ENCODE results near the gene ITIH6.

Gene ITIH6

DNA sequence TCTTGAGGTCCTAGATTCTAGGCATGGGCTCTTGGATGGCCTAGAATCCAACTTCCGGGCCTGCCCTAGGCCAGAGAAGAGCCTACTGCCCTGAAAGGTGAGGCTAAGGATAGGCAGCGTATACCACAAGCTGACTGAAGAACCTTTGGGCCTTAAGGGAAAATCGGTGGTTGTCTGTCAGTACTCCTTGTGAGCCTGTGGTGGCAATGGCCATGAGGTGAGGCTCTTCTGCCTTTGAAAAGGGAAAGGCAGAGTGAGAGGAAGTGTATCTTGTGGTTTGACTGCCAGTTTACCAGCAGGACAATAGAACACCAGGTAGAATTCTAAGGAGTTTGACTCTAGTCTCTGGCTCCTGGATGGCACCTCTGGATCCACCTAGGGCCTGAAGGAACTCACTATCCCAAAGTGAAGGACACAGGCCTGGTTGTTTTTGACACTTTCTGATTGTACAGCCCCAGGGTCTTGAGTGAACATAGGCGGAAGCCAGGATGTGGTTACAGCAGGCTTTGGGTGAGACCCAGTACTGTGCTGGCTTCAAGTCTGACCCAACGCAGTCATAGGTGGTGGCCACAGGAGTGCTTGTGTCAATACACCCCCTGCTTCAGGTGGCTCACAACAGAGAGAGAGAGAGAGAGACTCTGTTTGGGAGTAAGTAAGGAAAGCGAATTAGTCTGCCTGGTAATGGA, 20.9 kb downstream of the ITIH6 start:
- no peak overlapping the region for H3K27ac ChIP-seq (ENCODE audit: extremely low read depth, low read depth, low read length)
- TF ChIP-seq ZNF585B (tag by site-specific recombination; IDR thresholded peaks at IDR 0.05) = no peak
- no peak for TF ChIP-seq ZNF548 (tag by site-specific recombination; IDR thresholded peaks at IDR 0.05)
- TF ChIP-seq ZNF302 (tag by site-specific recombination; IDR thresholded peaks at IDR 0.05; ENCODE audit: low read depth) = no peak
- TF ChIP-seq ZNF324 (tag by site-specific recombination; IDR thresholded peaks at IDR 0.05) = no peak
- TF ChIP-seq, protein P1, sequence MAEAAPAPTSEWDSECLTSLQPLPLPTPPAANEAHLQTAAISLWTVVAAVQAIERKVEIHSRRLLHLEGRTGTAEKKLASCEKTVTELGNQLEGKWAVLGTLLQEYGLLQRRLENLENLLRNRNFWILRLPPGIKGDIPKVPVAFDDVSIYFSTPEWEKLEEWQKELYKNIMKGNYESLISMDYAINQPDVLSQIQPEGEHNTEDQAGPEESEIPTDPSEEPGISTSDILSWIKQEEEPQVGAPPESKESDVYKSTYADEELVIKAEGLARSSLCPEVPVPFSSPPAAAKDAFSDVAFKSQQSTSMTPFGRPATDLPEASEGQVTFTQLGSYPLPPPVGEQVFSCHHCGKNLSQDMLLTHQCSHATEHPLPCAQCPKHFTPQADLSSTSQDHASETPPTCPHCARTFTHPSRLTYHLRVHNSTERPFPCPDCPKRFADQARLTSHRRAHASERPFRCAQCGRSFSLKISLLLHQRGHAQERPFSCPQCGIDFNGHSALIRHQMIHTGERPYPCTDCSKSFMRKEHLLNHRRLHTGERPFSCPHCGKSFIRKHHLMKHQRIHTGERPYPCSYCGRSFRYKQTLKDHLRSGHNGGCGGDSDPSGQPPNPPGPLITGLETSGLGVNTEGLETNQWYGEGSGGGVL (tag by site-specific recombination; IDR thresholded peaks at IDR 0.05) = no peak
- no peak for TF ChIP-seq ZNF2 (tag by site-specific recombination; IDR thresholded peaks at IDR 0.05)
- no peak for TF ChIP-seq ZNF350 (tag by site-specific recombination; IDR thresholded peaks at IDR 0.05)
- no peak overlapping the region for H3K4me3 ChIP-seq (ENCODE audit: low read depth, low read length)
- no peaks in the 10 kb centered on the region for H3K4me1 ChIP-seq (ENCODE audit: control insufficient read depth, insufficient read depth, low read length)
- H3K9me3 ChIP-seq (ENCODE audit: control insufficient read depth, insufficient read depth, low read depth, low read length) = no peaks in the 10 kb centered on the region
- ChIA-PET CTCF (no interaction called here), POLR2A (no interaction called here)
- H3K36me3 ChIP-seq (ENCODE audit: control insufficient read depth in 2 of 2, insufficient read depth in 1 of 2, low read length in 2 of 2) = no peaks in the 10 kb centered on the region

DNA sequence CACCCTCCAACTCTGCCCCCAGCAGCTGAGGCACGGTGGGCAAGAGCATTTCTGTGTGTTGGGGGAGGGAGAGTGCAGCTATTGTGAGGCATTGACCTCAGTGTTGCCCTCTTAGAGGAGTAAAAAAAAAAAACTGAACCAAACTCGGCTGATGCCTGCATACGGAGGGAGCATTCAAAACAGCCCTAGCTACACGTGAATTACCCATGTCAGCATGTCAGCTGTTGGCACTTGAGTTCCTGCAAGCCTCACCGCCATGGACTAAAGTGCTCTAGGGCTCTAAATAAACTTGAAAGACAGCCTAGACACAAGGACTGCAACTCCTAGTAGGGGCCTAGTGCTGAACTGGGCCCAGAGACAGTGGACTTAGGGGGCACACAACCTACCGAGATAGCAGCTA, 22.0 kb downstream of the ITIH6 start:
- H3K36me3 ChIP-seq (ENCODE audit: control insufficient read depth in 2 of 2, insufficient read depth in 1 of 2, low read length in 2 of 2) = no peaks in the 10 kb centered on the region
- CTCF ChIA-PET = no interaction called here
- no peaks in the 10 kb centered on the region for H3K4me1 ChIP-seq (ENCODE audit: control insufficient read depth, insufficient read depth, low read length)
- TF ChIP-seq ZNF571 (tag by site-specific recombination; IDR thresholded peaks at IDR 0.05) = no peak
- TF ChIP-seq ZNF184 (tag by site-specific recombination; IDR thresholded peaks at IDR 0.05) = no peak
- TF ChIP-seq ZNF394 (tag by site-specific recombination; IDR thresholded peaks at IDR 0.05; ENCODE audit: borderline replicate concordance) = no peak
- TF ChIP-seq ZNF501 (tag by site-specific recombination; IDR thresholded peaks at IDR 0.05) = no peak
- TF ChIP-seq ZFP41 (tag by site-specific recombination; IDR thresholded peaks at IDR 0.05; ENCODE audit: borderline replicate concordance) = no peak
- no peak for TF ChIP-seq SCRT1 (tag by site-specific recombination; IDR thresholded peaks at IDR 0.05; ENCODE audit: borderline replicate concordance)
- TF ChIP-seq OVOL3 (tag by site-specific recombination; IDR thresholded peaks at IDR 0.05) = no peak
- TF ChIP-seq ZNF48 (tag by site-specific recombination; IDR thresholded peaks at IDR 0.05) = no peak
- TF ChIP-seq SP3 (tag by site-specific recombination; IDR thresholded peaks at IDR 0.05) = no peak
- TF ChIP-seq, protein P2, sequence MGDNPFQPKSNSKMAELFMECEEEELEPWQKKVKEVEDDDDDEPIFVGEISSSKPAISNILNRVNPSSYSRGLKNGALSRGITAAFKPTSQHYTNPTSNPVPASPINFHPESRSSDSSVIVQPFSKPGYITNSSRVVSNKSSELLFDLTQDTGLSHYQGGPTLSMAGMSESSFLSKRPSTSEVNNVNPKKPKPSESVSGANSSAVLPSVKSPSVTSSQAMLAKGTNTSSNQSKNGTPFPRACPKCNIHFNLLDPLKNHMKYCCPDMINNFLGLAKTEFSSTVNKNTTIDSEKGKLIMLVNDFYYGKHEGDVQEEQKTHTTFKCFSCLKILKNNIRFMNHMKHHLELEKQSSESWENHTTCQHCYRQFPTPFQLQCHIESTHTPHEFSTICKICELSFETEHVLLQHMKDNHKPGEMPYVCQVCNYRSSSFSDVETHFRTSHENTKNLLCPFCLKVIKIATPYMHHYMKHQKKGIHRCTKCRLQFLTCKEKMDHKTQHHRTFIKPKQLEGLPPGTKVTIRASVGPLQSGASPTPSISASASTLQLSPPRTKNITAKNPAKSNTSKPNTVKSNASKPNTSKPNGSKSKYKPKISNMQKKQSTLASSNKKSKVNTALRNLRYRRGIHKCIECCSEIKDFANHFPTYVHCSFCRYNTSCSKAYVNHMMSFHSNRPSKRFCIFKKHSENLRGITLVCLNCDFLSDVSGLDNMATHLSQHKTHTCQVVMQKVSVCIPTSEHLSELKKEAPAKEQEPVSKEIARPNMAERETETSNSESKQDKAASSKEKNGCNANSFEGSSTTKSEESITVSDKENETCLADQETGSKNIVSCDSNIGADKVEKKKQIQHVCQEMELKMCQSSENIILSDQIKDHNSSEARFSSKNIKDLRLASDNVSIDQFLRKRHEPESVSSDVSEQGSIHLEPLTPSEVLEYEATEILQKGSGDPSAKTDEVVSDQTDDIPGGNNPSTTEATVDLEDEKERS (tag by site-specific recombination; IDR thresholded peaks at IDR 0.05) = no peak
- no peak overlapping the region for H3K27ac ChIP-seq (ENCODE audit: extremely low read depth, low read depth, low read length)
- H3K9me3 ChIP-seq (ENCODE audit: control insufficient read depth, insufficient read depth, low read depth, low read length) = no peaks in the 10 kb centered on the region
- no peak overlapping the region for H3K4me3 ChIP-seq (ENCODE audit: low read depth, low read length)
- POLR2A ChIA-PET = no interaction called here

Data from HEK293 (cell line).